Measurements from ENCODE around the gene IL25.

DNA sequence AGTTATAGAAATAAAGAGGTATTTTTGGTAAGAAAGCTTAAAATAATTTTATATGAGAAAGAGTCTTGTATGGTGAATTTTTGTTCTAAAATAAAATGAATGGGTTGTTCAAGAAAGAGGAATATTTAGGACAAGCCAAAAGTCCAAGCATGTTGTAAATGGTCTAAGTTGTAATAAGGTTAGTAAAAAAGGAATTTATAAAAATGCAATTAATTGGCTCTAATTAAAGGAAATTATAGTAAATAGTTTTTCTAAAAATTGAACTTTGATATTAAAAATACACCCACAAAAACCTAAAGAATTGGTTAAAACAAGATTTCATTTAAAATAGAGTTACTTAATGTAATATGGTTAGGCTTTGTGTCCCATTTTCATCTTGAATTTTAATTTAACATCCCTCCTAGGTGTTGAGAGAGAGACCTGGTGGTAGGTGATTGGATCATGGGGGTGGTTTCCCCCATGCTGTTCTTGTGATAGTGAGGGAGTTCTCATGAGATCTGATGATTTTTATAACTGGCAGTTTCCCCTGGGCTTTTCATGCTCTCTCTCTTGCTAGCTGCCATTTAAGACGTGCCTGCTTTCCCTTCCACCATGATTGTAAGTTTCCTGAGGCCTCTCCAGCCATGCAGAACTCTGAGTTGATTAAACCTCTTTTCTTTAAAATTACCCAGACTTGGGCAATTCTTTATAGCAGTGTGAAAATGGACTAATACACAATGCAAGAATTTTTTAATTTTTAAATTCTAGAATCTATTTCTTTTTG is 32.9 kb upstream of the IL25 start:
- TF ChIP-seq EZH2 (IDR thresholded peaks at IDR 0.05; ENCODE audit: low read depth, unreplicated experiment) (no peak), EZH2phosphoT487 (IDR thresholded peaks at IDR 0.05; ENCODE audit: unreplicated experiment) (no peak)
- TF ChIP-seq, protein P1, sequence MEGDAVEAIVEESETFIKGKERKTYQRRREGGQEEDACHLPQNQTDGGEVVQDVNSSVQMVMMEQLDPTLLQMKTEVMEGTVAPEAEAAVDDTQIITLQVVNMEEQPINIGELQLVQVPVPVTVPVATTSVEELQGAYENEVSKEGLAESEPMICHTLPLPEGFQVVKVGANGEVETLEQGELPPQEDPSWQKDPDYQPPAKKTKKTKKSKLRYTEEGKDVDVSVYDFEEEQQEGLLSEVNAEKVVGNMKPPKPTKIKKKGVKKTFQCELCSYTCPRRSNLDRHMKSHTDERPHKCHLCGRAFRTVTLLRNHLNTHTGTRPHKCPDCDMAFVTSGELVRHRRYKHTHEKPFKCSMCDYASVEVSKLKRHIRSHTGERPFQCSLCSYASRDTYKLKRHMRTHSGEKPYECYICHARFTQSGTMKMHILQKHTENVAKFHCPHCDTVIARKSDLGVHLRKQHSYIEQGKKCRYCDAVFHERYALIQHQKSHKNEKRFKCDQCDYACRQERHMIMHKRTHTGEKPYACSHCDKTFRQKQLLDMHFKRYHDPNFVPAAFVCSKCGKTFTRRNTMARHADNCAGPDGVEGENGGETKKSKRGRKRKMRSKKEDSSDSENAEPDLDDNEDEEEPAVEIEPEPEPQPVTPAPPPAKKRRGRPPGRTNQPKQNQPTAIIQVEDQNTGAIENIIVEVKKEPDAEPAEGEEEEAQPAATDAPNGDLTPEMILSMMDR (conservative IDR thresholded peaks at IDR 0.05; ENCODE audit: low read depth in 2 of 2), result no peak

All from GM23338 (cell line).